ENCODE measurements around the gene CHD9NB. TPM values are rescaled to one million over a fixed set of nuclear protein-coding genes. Genes with fewer than 3 reads are reported as not detected.

Gene CHD9NB
- polyA plus RNA-seq, 2 of the 4 experiments (the other 2 are of a cell fraction): 2.0 to 2.8 TPM

- POLR2A ChIA-PET: no interaction called here
- ATAC-seq: no peak
Measured at GRCh38 chr16:53018834-53019416, 33.8 kb downstream of the CHD9NB start.

DNA sequence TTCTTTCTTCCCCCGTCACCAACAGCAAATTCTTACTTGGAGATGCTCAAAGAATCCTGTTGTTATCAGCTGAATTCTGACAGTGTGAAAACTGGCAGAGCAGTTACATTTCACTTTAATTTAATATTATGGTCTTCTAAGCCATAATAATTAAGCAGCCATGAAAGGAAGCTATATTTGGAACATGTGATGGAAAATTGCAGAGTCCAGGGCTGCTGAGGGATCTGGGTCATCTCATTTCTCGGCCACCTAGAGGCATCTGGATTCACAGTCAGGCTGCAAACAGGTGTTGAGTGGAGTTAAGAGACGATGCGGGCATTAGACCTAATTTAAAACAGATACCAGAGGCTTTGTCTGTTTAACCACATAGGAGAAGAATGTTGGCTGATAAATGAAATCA lies 38.4 kb downstream of the CHD9NB start:
- ATAC-seq: no peak

More at GRCh38 chr16:53018834-53019416, 33.8 kb downstream of the CHD9NB start:
- FAIRE-seq: no peak
- H3K27ac ChIP-seq: no peak overlapping the region
- no peaks in the 10 kb centered on the region for H3K4me1 ChIP-seq
- DNase-seq (ENCODE audit: low read depth in 1 of 2, low spot score in 1 of 2): no peak
- H3K4me2 ChIP-seq: no peak overlapping the region
- H3K9me3 ChIP-seq: no peaks in the 10 kb centered on the region
- no peak overlapping the region for H3K4me3 ChIP-seq
- 79% methylated on average over 2 of the region's 2 CpGs for WGBS (ENCODE audit: missing lambda C conversion rate)
- TF ChIP-seq EP300 (IDR thresholded peaks at IDR 0.05) (no peak), RCOR1 (IDR thresholded peaks at IDR 0.05; ENCODE audit: low read depth, low read length) (no peak), KDM5A (IDR thresholded peaks at IDR 0.05) (no peak), FOSL2 (IDR thresholded peaks at IDR 0.05) (no peak), FOSL2 (CRISPR knock-in tag; IDR thresholded peaks at IDR 0.05) (no peak), E2F6 (IDR thresholded peaks at IDR 0.05; ENCODE audit: borderline replicate concordance, low read depth) (no peak), KDM1A (IDR thresholded peaks at IDR 0.05; ENCODE audit: low read depth) (no peak), HOXA7 (CRISPR knock-in tag; IDR thresholded peaks at IDR 0.05) (no peak)
- CTCF ChIA-PET: interaction anchor here (1.9 kb wide), 1 partner anchor 827 kb away, joined by 5 read pairs; no protein-coding TSS in a partner anchor

More for the DNA sequence above, 38.4 kb downstream of the CHD9NB start:
- TF ChIP-seq CHD2 (IDR thresholded peaks at IDR 0.05; ENCODE audit: low read length, partially characterized antibody) (no peak), E2F6 (IDR thresholded peaks at IDR 0.05; ENCODE audit: borderline replicate concordance, low read depth) (no peak), POLR2A (IDR thresholded peaks at IDR 0.05; ENCODE audit: low read length) (no peak), MAFK (IDR thresholded peaks at IDR 0.05; ENCODE audit: partially characterized antibody) (no peak), ATOH8 (CRISPR knock-in tag; IDR thresholded peaks at IDR 0.05; ENCODE audit: low read depth) (no peak), TFCP2L1 (CRISPR knock-in tag; IDR thresholded peaks at IDR 0.05) (no peak), RCOR1 (IDR thresholded peaks at IDR 0.05; ENCODE audit: low read depth, low read length) (no peak), KDM1A (IDR thresholded peaks at IDR 0.05; ENCODE audit: low read depth) (no peak), RFX5 (IDR thresholded peaks at IDR 0.05) (no peak), NFE2L2 (conservative IDR thresholded peaks at IDR 0.05; ENCODE audit: low read length) (no peak), CEBPB (IDR thresholded peaks at IDR 0.05) (no peak), POLR2AphosphoS2 (conservative IDR thresholded peaks at IDR 0.05; ENCODE audit: low read length) (no peak), JUN (IDR thresholded peaks at IDR 0.05) (no peak), EP300 (IDR thresholded peaks at IDR 0.05) (no peak)
- TF ChIP-seq, protein P1, sequence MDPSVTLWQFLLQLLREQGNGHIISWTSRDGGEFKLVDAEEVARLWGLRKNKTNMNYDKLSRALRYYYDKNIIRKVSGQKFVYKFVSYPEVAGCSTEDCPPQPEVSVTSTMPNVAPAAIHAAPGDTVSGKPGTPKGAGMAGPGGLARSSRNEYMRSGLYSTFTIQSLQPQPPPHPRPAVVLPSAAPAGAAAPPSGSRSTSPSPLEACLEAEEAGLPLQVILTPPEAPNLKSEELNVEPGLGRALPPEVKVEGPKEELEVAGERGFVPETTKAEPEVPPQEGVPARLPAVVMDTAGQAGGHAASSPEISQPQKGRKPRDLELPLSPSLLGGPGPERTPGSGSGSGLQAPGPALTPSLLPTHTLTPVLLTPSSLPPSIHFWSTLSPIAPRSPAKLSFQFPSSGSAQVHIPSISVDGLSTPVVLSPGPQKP (IDR thresholded peaks at IDR 0.05; ENCODE audit: low read depth, low read length): no peak
- TF ChIP-seq, protein P2, sequence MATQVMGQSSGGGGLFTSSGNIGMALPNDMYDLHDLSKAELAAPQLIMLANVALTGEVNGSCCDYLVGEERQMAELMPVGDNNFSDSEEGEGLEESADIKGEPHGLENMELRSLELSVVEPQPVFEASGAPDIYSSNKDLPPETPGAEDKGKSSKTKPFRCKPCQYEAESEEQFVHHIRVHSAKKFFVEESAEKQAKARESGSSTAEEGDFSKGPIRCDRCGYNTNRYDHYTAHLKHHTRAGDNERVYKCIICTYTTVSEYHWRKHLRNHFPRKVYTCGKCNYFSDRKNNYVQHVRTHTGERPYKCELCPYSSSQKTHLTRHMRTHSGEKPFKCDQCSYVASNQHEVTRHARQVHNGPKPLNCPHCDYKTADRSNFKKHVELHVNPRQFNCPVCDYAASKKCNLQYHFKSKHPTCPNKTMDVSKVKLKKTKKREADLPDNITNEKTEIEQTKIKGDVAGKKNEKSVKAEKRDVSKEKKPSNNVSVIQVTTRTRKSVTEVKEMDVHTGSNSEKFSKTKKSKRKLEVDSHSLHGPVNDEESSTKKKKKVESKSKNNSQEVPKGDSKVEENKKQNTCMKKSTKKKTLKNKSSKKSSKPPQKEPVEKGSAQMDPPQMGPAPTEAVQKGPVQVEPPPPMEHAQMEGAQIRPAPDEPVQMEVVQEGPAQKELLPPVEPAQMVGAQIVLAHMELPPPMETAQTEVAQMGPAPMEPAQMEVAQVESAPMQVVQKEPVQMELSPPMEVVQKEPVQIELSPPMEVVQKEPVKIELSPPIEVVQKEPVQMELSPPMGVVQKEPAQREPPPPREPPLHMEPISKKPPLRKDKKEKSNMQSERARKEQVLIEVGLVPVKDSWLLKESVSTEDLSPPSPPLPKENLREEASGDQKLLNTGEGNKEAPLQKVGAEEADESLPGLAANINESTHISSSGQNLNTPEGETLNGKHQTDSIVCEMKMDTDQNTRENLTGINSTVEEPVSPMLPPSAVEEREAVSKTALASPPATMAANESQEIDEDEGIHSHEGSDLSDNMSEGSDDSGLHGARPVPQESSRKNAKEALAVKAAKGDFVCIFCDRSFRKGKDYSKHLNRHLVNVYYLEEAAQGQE (IDR thresholded peaks at IDR 0.05): no peak
- ChIA-PET POLR2A (no interaction called here), CTCF (interaction anchor here (1.8 kb wide), 1 partner anchor 8 kb away, joined by 6 read pairs; no protein-coding TSS in a partner anchor)
- no peaks in the 10 kb centered on the region for H3K9me3 ChIP-seq
- 27% methylated on average over 4 of the region's 4 CpGs for WGBS (ENCODE audit: missing lambda C conversion rate)
- no peak overlapping the region for H3K4me3 ChIP-seq
- no peak overlapping the region for H3K4me2 ChIP-seq
- H3K27ac ChIP-seq: no peak overlapping the region
- FAIRE-seq (no peak), DNase-seq (ENCODE audit: low read depth in 1 of 2, low spot score in 1 of 2) (no peak)
- no peaks in the 10 kb centered on the region for H3K4me1 ChIP-seq
